CD14-positive monocyte (primary cell): ENCODE results near the gene ZNF614. TPM values are rescaled to one million over a fixed set of nuclear protein-coding genes. Genes with fewer than 3 reads are reported as not detected.
"Not testable (repeated sequence)": the region's sequence is repeated elsewhere in the genome, so short reads cannot be mapped to it uniquely, and the experiment has no call there.

Experiments used
- DNase-seq, 3 donors: peaks; one replicate each; pipeline ENCODE4 v3.0.0-alpha.2; 2011 to 2022
- H2AFZ ChIP-seq: 2 replicates; pipeline ENCODE4 v1.6.0; 2012; ENCODE audit warnings: mild to moderate bottlenecking, low read depth, low read length, inconsistent platforms; ENCODE audit not compliant: insufficient read depth, poor library complexity, severe bottlenecking
- H3K27ac ChIP-seq, 2 donors: 1 replicate in 1 of 2; 2 replicates in 1 of 2; pipeline ENCODE4 v1.5.1; 2012 to 2013; ENCODE audit warnings: low read length in 2 of 2, control low read depth in 1 of 2, inconsistent platforms in 1 of 2, low read depth in 1 of 2, mild to moderate bottlenecking in 1 of 2
- H3K27me3 ChIP-seq, 2 donors: one replicate each; pipeline versions ENCODE4 v1.6.0 to v1.6.1; 2011 to 2013; ENCODE audit warnings: low read length in 2 of 2; ENCODE audit not compliant: control insufficient read depth in 2 of 2, insufficient read depth in 2 of 2
- H3K36me3 ChIP-seq, 2 donors: replicated peaks in 1 of 2; 1 replicate in 1 of 2; 2 replicates in 1 of 2; pipeline versions ENCODE4 v1.5.1 to v1.6.1; 2012 to 2013; ENCODE audit warnings: low read length in 2 of 2, control low read depth in 1 of 2, inconsistent platforms in 1 of 2, mild to moderate bottlenecking in 1 of 2; ENCODE audit not compliant: insufficient read depth in 2 of 2, control insufficient read depth in 1 of 2
- H3K4me1 ChIP-seq, 2 donors: 1 replicate in 1 of 2; 2 replicates in 1 of 2; pipeline versions ENCODE4 v1.5.1 to v1.6.1; 2012 to 2013; ENCODE audit warnings: low read length in 2 of 2, control low read depth in 1 of 2, inconsistent platforms in 1 of 2, mild to moderate bottlenecking in 1 of 2, moderate library complexity in 1 of 2; ENCODE audit not compliant: insufficient read depth in 2 of 2, control insufficient read depth in 1 of 2
- H3K4me2 ChIP-seq: replicated peaks from 2 replicates; pipeline ENCODE3; 2012; ENCODE audit warnings: low read length, moderate library complexity, mild to moderate bottlenecking; ENCODE audit not compliant: poor library complexity, severe bottlenecking; ENCODE audit errors: extremely low read depth
- H3K4me3 ChIP-seq, 3 experiments: fragments of 200-600 bp in 1 of 3; sonication (generic) in 1 of 3; replicated peaks in 1 of 3; 1 replicate in 2 of 3; 2 replicates in 1 of 3; pipeline ENCODE4 v1.5.1; 2011 to 2013; ENCODE audit warnings: low read length in 3 of 3, mild to moderate bottlenecking in 3 of 3, control low read depth in 2 of 3, low read depth in 2 of 3, inconsistent platforms in 1 of 3, moderate library complexity in 1 of 3
- H3K79me2 ChIP-seq: 2 replicates; pipeline ENCODE4 v1.6.0; 2012; ENCODE audit warnings: mild to moderate bottlenecking, control low read depth, inconsistent platforms, low read length, moderate library complexity; ENCODE audit not compliant: insufficient read depth
- H3K9ac ChIP-seq: 2 replicates; pipeline ENCODE4 v1.6.0; 2017; ENCODE audit warnings: low read length, mild to moderate bottlenecking; ENCODE audit not compliant: insufficient read depth, poor library complexity, severe bottlenecking
- H3K9me3 ChIP-seq, 2 donors: replicated peaks in 1 of 2; 1 replicate in 1 of 2; 2 replicates in 1 of 2; pipeline versions ENCODE4 v1.5.1 to v1.6.1; 2012 to 2013; ENCODE audit warnings: low read length in 2 of 2, control low read depth in 1 of 2; ENCODE audit not compliant: control insufficient read depth in 1 of 2, insufficient read depth in 1 of 2
- H4K20me1 ChIP-seq: 2 replicates; pipeline ENCODE4 v1.6.0; 2012; ENCODE audit warnings: mild to moderate bottlenecking, low read length, control low read depth, moderate library complexity; ENCODE audit not compliant: insufficient read depth
- H3K27ac Mint-ChIP-seq, 7 donors: one replicate each; pipeline ENCODE4 v1.8.0; 2020; ENCODE audit warnings: mild to moderate bottlenecking in 7 of 7, mixed read lengths in 7 of 7, moderate library complexity in 6 of 7, inconsistent platforms in 2 of 7
- H3K27me3 Mint-ChIP-seq, 3 donors: one replicate each; pipeline ENCODE4 v1.8.0; 2021 to 2022; ENCODE audit warnings: low read depth in 3 of 3, mild to moderate bottlenecking in 3 of 3, mixed read lengths in 3 of 3, moderate library complexity in 3 of 3, inconsistent platforms in 1 of 3
- H3K36me3 Mint-ChIP-seq, 2 donors: one replicate each; pipeline ENCODE4 v1.8.0; 2020; ENCODE audit warnings: mixed read lengths in 2 of 2, inconsistent platforms in 1 of 2, mild to moderate bottlenecking in 1 of 2
- H3K4me1 Mint-ChIP-seq: one replicate; pipeline ENCODE4 v1.8.0; 2020; ENCODE audit warnings: mild to moderate bottlenecking, mixed read lengths
- H3K4me3 Mint-ChIP-seq, 2 donors: one replicate each; pipeline ENCODE4 v1.8.0; 2020; ENCODE audit warnings: mild to moderate bottlenecking in 2 of 2, mixed read lengths in 2 of 2, moderate library complexity in 1 of 2
- H3K9me3 Mint-ChIP-seq, 7 donors: one replicate each; pipeline ENCODE4 v1.8.0; 2020 to 2022; ENCODE audit warnings: mixed read lengths in 7 of 7, mild to moderate bottlenecking in 6 of 7, moderate library complexity in 6 of 7, inconsistent platforms in 2 of 7
- CTCF ChIP-seq: fragments of 200-600 bp; IDR thresholded peaks from one replicate; pipeline ENCODE4 v1.8.0; 2022; ENCODE audit warnings: antibody characterized with exemption, mild to moderate bottlenecking
- WGBS: methylation state at CpG from one replicate; pipeline ENCODE4 v1.1.5; 2013; ENCODE audit warnings: missing lambda C conversion rate; ENCODE audit not compliant: insufficient coverage; 5-methylcytosine and 5-hydroxymethylcytosine counted together
- intact Hi-C, 2 donors: fragments of 100-400 bp; cut with micrococcal nuclease; formaldehyde crosslinking; loops; one replicate each; pipeline versions ENCODE4 v1.15.0 to v1.15.1; 2023
- polyA plus RNA-seq, 3 donors: library from polyadenylated mRNA; depleted of rRNA in 1 of 3; unstranded in 2 of 3; stranded (reverse) in 1 of 3; fragments of 300-500 nt in 2 of 3; fragments of >200 nt in 1 of 3; fragmentation: Illumina TruSeq in 2 of 3; gene quantifications; 1 replicate in 2 of 3; 2 replicates in 1 of 3; pipeline ENCODE4 v1.2.3, GENCODE V29; 2012 to 2021

Gene ZNF614
- polyA plus RNA-seq, 3 donors, result 0.65 to 3.1 (median 1.0) TPM

GRCh38 chr19:52034051-52034728 lies 6.0 kb upstream of the ZNF614 start:
- H3K4me3 Mint-ChIP-seq, result no peak overlapping the region
- Histone ChIP-seq H3K4me2 (no peak overlapping the region), H3K79me2 (no peaks in the 10 kb centered on the region), H3K9ac (no peak overlapping the region), H3K27ac (no peak overlapping the region), H3K4me1 (peaks cover 0 to under 1% of the 10 kb centered on the region in 2 donors), H3K9me3 (peaks cover 52 to 98% of the 10 kb centered on the region in 2 donors), H4K20me1 (no peaks in the 10 kb centered on the region), H3K36me3 (peaks cover 43 to 62% of the 10 kb centered on the region in 2 donors), H3K4me3 (peak overlapping the region in 1 of 3 experiments; percentile 40), H2AFZ (no peak overlapping the region), H3K27me3 (no peaks in the 10 kb centered on the region)
- WGBS, result 100% methylated on average over 3 of the region's 12 CpGs
- H3K9me3 Mint-ChIP-seq, result peaks cover 44 to 96% (median 91%) of the 10 kb centered on the region in 7 donors
- intact Hi-C loops, result no loop called here
- DNase-seq, result no peak
- no peak overlapping the region for H3K27ac Mint-ChIP-seq
- H3K4me1 Mint-ChIP-seq, result peaks cover 2% of the 10 kb centered on the region
- peaks cover 50 to 56% of the 10 kb centered on the region in 2 donors for H3K36me3 Mint-ChIP-seq
- H3K27me3 Mint-ChIP-seq, result no peaks in the 10 kb centered on the region
- TF ChIP-seq CTCF, result no peak

GRCh38 chr19:52028780-52029123 lies 573 bp upstream of the ZNF614 start:
- H3K9me3 ChIP-seq, result peaks cover 40 to 77% of the 10 kb centered on the region in 2 donors
- Mint-ChIP-seq H3K36me3 (peaks cover 28 to 38% of the 10 kb centered on the region in 2 donors), H3K4me1 (peaks cover 21% of the 10 kb centered on the region), H3K9me3 (peaks cover 41 to 86% (median 78%) of the 10 kb centered on the region in 7 donors), H3K4me3 (peak overlapping the region; percentile 92 to 98), H3K27me3 (no peaks in the 10 kb centered on the region), H3K27ac (peak overlapping the region; percentile 95 to 99 (median 98))
- H3K79me2 ChIP-seq, result no peaks in the 10 kb centered on the region
- peak overlapping the region; percentile 95 to 98 for H3K27ac ChIP-seq
- H3K4me1 ChIP-seq, result peaks cover 11 to 17% of the 10 kb centered on the region in 2 donors
- H3K4me2 ChIP-seq, result peak overlapping the region; percentile 71
- WGBS, result 0% methylated on average over 1 of the region's 5 CpGs
- TF ChIP-seq CTCF, result no peak
- peak overlapping the region; percentile 84 for H2AFZ ChIP-seq
- no peaks in the 10 kb centered on the region for H4K20me1 ChIP-seq
- no peaks in the 10 kb centered on the region for H3K27me3 ChIP-seq
- peaks cover 14 to 31% of the 10 kb centered on the region in 2 donors for H3K36me3 ChIP-seq
- peak overlapping the region; percentile 81 to 90 (median 84) for H3K4me3 ChIP-seq
- DNase-seq, result no peak
- peak overlapping the region; percentile 97 for H3K9ac ChIP-seq
- intact Hi-C loops, result loop anchor here in 1 of 2 donors (1.0 to 10.0 kb wide), 3 partner anchors 20 to 166 kb away; partner anchors contain the start of genes PPP2R1A, ZNF350 and ZNF615

GRCh38 chr19:52026255-52026990 lies 1.8 kb downstream of the ZNF614 start:
- DNase-seq, H3K27ac Mint-ChIP-seq, H3K27me3 ChIP-seq, H3K4me2 ChIP-seq, H3K27ac ChIP-seq, H3K79me2 ChIP-seq, H3K4me3 ChIP-seq, H2AFZ ChIP-seq, H3K9ac ChIP-seq, H3K27me3 Mint-ChIP-seq, H3K4me3 Mint-ChIP-seq, H4K20me1 ChIP-seq: not testable (repeated sequence)
- H3K36me3 ChIP-seq, result peaks cover 24 to 46% of the 10 kb centered on the region in 2 donors
- H3K36me3 Mint-ChIP-seq, result peaks cover 45 to 57% of the 10 kb centered on the region in 2 donors
- peaks cover 48 to 85% (median 77%) of the 10 kb centered on the region in 7 donors for H3K9me3 Mint-ChIP-seq
- intact Hi-C loops, result loop anchor here in 1 of 2 donors (5.0 to 10.0 kb wide), 2 partner anchors 39 to 168 kb away; partner anchors contain the start of genes PPP2R1A and ZNF350
- H3K9me3 ChIP-seq, result peaks cover 47 to 73% of the 10 kb centered on the region in 2 donors
- peaks cover 11 to 17% of the 10 kb centered on the region in 2 donors for H3K4me1 ChIP-seq
- 94% methylated on average over 5 of the region's 15 CpGs for WGBS
- H3K4me1 Mint-ChIP-seq, result peaks cover 21% of the 10 kb centered on the region
